ENCODE measurements around the gene U2AF1L4.

Gene U2AF1L4

GRCh38 chr19:35723671-35724070 lies 21.5 kb downstream of the U2AF1L4 start:
- no peak for DNase-seq

GRCh38 chr19:35722897-35723296 lies 22.3 kb downstream of the U2AF1L4 start:
- no peak for DNase-seq

- DNase-seq, result no peak
Measured at GRCh38 chr19:35722461-35722860, 22.8 kb downstream of the U2AF1L4 start.

- DNase-seq, result no peak
Measured at GRCh38 chr19:35721374-35721773, 23.8 kb downstream of the U2AF1L4 start.

- DNase-seq, result no peak
Measured at GRCh38 chr19:35720648-35721047, 24.6 kb downstream of the U2AF1L4 start.

GRCh38 chr19:35720163-35720524 lies 25.1 kb downstream of the U2AF1L4 start:
- DNase-seq, result no peak

- DNase-seq, result no peak
Measured at GRCh38 chr19:35719402-35720162, 25.6 kb downstream of the U2AF1L4 start.

- DNase-seq, result peak; percentile 45
Measured at GRCh38 chr19:35718345-35719041, 26.7 kb downstream of the U2AF1L4 start.

- peak; percentile 99 for DNase-seq
Measured at GRCh38 chr19:35717665-35718344, 27.4 kb downstream of the U2AF1L4 start, which contains the start of gene KMT2B. KMT2B (plus strand) TSS chr19:35718003; CDS start chr19:35718019, 16 bp downstream.

GRCh38 chr19:35716801-35717664 lies 28.2 kb downstream of the U2AF1L4 start:
- peak; percentile 92 for DNase-seq

GRCh38 chr19:35715981-35716800 lies 29.0 kb downstream of the U2AF1L4 start:
- DNase-seq, result peak; percentile 71

GRCh38 chr19:35715355-35715809 lies 29.8 kb downstream of the U2AF1L4 start:
- DNase-seq, result no peak

GRCh38 chr19:35714601-35715354 lies 30.4 kb downstream of the U2AF1L4 start:
- peak; percentile 59 for DNase-seq

- no peak for DNase-seq
Measured at GRCh38 chr19:35713904-35714495, 31.2 kb downstream of the U2AF1L4 start.

- DNase-seq, result no peak
Measured at GRCh38 chr19:35713506-35713850, 31.7 kb downstream of the U2AF1L4 start.

GRCh38 chr19:35712567-35713505 lies 32.4 kb downstream of the U2AF1L4 start:
- DNase-seq, result no peak

GRCh38 chr19:35710784-35711723 lies 34.2 kb downstream of the U2AF1L4 start:
- no peak for DNase-seq

- no peak for DNase-seq
Measured at GRCh38 chr19:35708391-35708790, 36.8 kb downstream of the U2AF1L4 start.

All from NCI-H69 (cell line).